Right renal cortex interstitium (tissue), 3 donors: ENCODE measurements around the gene CDKN1B. TPM values are rescaled to one million over a fixed set of nuclear protein-coding genes. Genes with fewer than 3 reads are reported as not detected.
"Not testable (repeated sequence)": the region's sequence is repeated elsewhere in the genome, so short reads cannot be mapped to it uniquely, and the experiment has no call there.

Experiments used
- DNase-seq, 3 donors: peaks; one replicate each; pipeline ENCODE4 v3.0.0-alpha.2; 2013; ENCODE audit warnings: low read depth in 3 of 3, low spot score in 2 of 3
- polyA plus RNA-seq, 3 donors: library from polyadenylated mRNA; unstranded; fragments of 120-200 nt; gene quantifications; one replicate each; pipeline ENCODE4 v1.2.1, GENCODE V29; 2013; ENCODE audit not compliant: insufficient read length in 3 of 3

The CDKN1B gene
- polyA plus RNA-seq, 3 donors, result 68.3 to 81.7 (median 71.9) TPM

DNA sequence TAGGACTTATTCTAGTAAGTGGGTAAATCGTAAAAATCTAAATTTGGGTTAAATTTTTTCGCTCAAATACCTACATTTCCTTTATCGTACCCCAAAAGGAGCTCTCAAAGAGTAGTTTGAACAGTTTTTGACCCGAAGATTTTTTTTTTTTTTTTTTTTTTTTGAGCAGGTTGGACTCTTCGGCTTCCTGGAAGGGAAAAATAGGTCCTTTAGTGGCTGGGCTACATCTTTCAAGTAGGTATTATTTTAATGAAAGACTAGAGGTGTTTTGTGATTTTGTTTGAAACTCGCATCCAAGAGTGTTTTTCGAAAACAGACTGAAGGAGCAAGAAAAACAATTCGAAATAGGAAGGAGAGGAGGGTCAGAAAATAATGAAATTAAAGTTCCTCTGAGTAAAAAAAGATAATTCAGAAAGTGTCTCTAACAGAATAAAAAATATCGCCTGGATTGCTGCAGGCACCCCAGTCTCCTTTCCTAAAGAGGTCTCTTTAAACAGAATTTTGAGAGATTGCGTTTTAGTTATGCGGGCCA, 6.0 kb downstream of the CDKN1B start:
- no peak for DNase-seq

DNA sequence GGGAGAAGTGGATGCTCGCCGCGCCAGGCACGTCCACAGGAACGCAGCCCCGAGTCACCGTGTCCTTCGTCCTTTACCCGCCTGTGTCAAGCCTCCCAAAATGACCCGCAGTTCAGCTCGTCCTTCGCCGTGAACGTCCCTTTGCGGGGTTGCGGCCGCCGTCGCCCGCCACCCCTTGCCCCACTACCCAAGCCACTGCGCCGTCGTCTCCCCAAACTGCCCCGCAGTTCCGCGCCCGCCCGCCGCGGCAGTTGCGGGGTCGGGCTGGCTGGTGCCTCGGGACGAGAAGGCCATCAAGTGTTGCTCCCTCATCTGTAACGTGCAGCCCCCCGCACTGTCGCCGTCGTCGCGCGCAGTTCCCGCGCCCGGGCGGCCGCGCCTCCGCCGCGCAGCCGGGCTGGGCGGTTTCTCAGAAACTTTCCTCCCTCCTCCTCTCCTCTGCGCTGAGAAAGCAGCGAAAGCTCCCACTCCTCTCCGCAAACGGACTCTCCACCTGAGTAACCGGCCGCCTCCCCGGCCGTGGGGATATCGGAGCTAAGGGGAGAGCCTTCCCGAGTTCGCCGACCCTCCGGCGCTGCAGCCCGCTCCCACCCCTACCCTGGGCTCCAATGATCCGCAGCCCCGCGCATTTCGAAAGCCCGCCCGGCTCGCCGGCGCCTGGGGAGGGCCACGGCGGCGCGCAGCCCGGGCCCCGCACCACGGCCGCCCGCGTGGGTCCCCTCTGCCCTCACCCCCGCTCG, 6.7 kb downstream of the CDKN1B start:
- no peak for DNase-seq

DNA sequence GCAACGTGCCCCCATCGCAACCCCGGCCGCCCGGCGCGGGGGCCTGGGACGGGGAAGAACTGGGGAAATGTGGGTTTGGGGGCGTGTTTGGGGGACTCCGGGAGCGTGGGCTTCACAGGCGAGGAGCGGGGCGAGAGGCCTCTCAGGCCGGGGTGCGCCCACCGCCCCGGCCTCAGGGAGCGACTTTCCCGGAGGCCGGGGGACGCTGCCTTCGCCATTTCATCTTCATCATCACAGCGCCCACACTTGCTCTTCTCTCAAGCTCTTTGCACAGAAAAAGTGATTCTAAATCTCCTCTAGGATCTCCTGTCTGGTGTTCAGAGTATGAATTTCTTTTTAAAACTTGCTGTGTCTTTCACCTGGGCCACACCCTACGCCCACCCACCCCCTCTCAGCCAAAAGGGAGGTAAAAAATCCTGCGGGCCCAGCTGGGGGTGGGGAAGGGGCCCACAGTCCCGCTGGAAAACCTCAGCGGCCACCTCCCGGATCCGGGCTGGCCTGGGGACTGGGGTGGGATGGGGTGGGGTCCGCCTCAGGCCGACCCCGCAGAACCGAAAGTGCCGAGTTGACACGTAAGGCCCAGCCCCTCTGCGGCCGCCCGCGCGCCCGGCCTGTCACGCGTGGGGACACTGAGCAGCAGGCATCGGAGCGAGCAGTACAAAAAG, 7.4 kb downstream of the CDKN1B start:
- DNase-seq, result no peak

DNA sequence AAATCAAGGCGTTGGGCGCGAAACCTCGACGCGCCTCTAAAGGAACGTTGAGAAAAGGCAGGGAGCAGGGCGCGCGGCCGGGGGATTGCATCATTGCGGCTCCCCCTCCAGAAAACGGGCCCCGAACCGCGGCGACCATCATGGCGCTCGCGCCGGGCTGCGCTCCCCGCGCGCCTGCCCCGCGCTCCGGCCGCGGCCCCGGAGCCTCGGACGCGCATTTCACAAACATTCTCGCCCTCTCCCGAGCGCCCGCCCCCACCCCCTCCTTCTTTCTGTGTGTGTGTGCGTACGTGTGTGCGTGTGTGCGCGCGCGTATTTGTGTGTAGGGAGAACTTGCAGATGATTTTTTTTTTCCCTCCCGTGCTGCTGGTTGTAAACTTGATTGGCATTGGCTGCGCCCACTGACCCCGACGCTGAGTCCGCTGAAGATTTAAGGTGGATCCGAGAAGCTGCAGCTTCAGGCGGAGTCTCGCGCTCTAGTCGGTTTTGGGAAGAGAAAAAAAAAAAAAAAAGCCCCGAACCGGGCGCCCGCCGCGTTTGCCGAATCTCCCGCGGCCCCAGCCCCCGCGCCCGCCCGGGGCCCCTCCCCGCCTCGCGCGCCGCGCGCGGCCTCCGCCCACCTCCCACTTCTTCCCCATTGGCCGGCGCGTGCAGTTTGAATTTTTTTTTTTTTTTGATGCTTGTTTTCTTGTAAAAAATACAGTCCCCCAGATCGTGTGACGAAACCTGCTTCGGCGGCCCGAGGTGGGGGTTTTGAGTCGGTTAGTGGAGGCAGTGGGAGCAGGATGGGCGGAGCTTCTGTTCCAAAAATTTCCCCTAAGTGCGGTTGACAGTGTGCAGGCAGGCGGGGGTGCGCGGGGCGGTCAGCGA, 8.2 kb downstream of the CDKN1B start:
- peak; percentile 91 to 95 (median 94) for DNase-seq

DNA sequence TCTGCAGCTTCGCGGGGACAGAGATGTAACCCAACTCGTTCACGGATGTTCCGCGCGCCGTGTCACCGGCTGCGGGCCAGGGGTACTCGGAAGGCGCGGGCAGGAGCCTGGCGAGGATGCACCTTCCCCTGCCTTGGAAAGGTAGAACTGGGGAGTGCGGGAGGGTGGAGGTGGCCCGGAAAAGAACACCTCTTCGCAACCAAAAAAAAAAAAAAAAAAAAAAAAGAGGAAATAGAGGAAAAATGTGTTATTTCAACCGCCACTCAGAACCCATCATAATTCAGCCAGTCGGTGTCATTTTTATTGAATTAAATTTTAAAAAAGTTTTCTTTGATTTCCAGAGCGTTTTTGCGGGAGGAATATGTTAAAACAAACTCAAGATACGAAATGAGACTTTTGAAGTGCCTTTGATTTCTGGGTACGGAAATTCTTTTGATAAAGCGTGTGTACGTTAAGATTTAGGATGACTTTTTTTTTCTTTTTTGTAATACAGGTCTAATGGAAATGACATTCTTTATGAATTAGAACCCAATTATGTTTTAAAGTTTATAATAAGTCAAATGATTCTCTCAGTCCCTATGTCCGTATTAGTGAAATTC, 8.9 kb downstream of the CDKN1B start:
- no peak for DNase-seq

GRCh38 chr12:12726555-12727093, 9.5 kb downstream of the CDKN1B start:
- no peak for DNase-seq

DNA sequence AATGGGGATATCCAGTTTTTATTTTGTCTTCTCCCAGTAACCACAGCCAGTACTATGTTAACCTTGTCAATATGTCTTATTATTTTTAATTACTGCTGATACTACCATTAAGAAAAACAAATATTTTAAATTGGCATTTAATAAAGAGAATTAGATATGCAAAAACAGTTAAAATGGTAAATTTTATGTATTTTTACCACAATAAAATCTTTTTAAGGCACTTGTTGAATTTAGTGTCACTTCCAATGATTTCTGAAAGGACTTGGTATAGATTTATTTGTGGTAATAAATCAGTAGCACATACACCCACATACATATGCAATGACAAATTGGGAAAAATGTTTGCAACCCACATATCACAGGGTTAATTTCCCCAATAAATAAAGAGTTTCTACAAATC, 14.0 kb downstream of the CDKN1B start:
- no peak for DNase-seq

DNA sequence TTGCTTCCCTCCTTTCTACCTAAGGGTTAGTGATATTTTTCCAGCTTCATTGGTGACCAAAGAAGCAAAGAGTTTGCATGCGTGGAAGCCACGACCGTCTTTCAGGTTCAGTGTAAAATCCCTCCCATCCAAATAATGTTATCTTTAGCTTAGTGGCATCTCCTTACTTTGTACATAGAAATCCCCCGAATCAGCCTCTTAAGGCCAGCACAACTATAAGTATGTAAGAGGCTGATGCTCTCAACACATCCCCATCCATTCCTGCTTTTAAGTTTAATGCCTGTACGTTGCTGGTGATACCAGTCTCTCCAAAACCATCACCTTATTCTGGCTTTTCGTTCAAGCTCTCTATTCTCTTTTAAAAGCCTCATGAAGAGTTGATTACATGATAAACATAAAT, 14.6 kb downstream of the CDKN1B start:
- no peak for DNase-seq

DNA sequence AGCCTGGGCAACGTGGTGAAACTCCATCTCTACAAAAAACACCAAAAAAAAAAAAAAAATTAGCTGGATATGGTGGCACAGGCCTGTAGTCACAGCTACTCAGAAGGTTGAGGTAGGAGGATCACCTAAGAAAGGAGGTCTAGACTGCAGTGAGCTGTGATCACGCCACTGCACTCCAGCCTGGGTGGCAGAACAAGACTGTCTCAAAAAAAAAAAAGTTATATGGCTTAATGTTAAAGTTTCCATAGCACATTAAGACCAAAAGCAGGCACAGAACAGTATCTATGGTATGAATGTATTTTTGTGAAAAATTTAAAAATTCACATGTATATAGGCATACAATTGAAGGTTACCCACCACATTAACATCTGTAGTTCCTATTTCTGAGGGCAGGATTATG, 15.9 kb downstream of the CDKN1B start:
- no peak for DNase-seq

DNA sequence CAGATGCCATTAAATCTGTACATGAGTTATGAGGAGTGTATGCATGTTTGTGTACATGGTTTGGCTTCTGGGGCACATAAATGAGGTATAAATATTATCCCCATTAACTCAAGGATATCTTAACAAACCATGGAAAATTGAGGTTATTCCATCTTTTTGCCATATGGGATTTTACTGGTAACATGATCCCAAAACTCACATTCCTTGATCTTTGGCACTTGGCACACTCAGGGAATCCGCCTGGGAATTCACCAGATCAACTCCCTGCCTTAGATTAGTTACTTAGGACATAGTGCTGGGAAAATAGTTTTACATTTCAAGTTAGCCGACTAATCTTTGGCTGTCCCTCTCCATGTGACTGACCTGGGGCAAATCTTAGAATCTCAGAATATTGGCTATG, 16.9 kb downstream of the CDKN1B start:
- DNase-seq, result no peak

GRCh38 chr12:12734561-12735071, 17.4 kb downstream of the CDKN1B start:
- DNase-seq, result no peak

- DNase-seq, result no peak
Measured at GRCh38 chr12:12735301-12735700, 18.1 kb downstream of the CDKN1B start.

DNA sequence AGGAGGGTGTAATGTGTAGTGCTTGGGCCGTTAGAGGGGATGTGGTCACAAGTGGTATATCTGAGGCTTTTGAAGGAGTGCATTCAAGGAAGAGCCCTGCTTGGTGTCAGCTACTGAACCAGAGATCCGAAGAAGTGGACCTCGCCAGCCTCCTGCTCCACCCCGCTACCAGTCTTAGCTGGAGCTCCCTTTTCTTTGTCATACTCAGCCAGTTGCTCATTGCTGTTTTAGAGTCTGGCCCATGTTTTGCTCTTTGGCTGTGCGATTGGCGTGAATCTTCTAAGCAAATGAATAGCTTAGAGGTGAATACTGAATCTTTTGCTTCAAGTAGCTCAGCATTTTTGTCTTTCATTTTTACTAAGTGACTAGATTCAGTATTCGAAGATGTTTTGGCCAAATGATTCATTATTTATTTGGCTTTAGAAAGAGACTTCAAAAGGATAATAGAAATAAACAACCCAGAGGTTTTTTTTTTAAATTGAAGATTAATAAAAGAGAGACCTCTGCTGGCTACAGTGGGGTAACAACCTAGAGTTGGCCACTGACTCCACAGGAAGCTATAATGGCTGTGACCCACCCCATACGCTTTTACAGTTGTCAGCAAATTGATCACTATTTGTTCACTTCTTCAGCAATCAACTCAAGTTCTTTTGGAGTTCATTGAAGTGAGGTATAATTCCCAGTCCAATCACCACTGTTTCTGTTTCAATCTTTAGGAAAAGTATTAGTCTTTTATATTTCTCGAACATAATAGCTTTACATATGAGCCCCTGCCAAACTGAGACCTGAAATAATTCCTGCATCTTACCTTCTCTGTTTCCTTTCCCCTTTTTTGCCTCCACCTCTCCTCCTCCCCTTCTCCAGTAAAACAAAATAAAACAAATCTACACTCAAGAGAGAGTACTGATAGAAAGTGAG, 19.9 kb downstream of the CDKN1B start:
- no peak for DNase-seq

DNA sequence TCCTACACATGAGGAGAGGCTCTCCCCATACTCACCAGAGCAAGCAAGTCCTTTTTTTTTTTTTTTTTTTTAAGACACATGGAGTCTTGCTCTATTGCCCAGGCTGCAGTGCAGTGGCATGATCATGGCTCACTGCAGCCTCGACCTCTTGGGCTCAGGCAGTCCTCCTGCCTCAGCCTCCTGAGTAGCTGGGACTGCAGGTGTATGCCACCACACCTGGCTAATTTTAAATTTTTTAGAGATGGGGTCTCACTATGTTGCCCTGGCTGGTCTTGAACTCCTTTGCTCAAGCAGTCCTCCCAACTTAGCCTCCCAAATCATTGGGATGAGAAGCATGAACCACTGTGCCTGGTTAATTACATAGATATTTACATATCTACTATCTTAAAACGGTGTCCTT, 21.0 kb downstream of the CDKN1B start:
- DNase-seq, result not testable (repeated sequence)

GRCh38 chr12:12741660-12742059, 24.5 kb downstream of the CDKN1B start:
- no peak for DNase-seq

- DNase-seq, result no peak
Measured at GRCh38 chr12:12744546-12745305, 27.6 kb downstream of the CDKN1B start.

DNA sequence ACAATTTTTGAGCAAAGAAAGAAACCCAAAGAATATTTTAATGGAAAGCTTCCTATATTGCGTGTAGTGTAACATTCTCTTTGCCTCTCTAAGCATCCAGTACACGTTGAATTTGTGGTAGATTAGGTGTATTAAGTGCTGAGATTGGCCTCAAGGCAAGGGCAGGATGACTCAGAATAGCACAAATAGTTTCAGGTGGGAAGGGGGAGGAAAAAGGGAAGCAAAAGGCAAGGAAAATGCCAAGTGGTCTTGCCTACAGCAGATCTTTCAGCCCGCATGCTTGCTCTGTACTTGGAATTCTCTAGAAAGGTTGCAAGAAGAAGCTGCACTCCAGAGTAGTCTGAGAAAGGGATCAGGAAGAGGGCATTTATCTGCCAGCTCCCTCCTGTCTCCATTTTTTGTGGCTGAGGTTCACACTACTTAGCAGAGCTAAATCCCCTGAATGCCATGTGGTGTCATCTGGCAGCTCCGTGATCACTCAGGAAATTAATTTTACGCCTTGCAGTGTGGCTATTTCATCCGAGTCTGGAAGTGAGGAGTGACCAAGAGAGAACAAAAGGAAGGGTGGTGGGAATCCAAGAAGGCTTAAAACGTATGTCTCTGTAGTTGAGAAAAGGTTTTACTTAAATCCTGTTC, 28.5 kb downstream of the CDKN1B start:
- no peak for DNase-seq

GRCh38 chr12:12747278-12747677, 30.1 kb downstream of the CDKN1B start:
- DNase-seq, result no peak
